Keratinocyte (primary cell): ENCODE data around the gene PDE4A.
A peak's percentile ranks its signal among the peaks of the same experiment; 100 is the strongest.

ENCODE experiments used
- EZH2 ChIP-seq: IDR thresholded peaks from one replicate; pipeline ENCODE4 v1.6.1; 2012; ENCODE audit warnings: inconsistent platforms, mild to moderate bottlenecking, low read length, moderate library complexity
- TF ChIP-seq, protein P1 (sequence below), 3 experiments: IDR thresholded peaks in 1 of 3; conservative IDR thresholded peaks in 1 of 3; optimal IDR thresholded peaks in 1 of 3; 2 replicates in 2 of 3; 3 replicates in 1 of 3; pipeline versions ENCODE3 to v1.5.1; 2011; ENCODE audit warnings: low read length in 3 of 3, mild to moderate bottlenecking in 3 of 3, moderate library complexity in 2 of 3, control low read depth in 1 of 3, inconsistent platforms in 1 of 3; ENCODE audit not compliant: insufficient read depth in 2 of 3; ENCODE audit errors: extremely low read depth in 1 of 3

DNA sequence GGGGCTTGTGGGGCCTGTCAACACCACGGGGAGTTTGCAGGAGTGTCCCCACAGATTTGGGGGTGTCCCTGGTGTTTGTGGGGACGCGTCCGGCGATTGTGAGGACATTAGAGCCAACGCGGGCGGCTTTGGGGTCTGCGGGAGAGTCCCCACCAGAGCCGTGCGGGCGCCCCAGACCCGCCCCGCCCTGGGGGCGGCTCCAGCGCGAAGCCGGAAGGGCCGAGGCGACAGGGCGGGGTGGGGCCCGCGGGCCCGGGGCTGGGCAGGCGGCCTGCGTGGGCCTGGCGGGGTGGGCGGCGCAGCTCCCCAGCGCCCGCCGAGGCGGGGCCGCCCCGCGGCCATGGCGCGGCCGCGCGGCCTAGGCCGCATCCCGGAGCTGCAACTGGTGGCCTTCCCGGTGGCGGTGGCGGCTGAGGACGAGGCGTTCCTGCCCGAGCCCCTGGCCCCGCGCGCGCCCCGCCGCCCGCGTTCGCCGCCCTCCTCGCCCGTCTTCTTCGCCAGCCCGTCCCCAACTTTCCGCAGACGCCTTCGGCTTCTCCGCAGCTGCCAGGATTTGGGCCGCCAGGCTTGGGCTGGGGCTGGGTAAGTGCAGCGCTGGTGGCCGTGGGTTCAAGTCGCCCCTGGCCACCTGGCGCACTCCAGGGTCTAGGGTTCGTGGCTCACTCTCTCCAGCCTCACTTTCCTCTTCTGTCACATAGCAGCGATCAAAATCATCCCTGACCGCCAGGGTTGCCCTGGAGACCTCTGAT lies 10.3 kb downstream of the PDE4A start:
- TF ChIP-seq, protein P1, sequence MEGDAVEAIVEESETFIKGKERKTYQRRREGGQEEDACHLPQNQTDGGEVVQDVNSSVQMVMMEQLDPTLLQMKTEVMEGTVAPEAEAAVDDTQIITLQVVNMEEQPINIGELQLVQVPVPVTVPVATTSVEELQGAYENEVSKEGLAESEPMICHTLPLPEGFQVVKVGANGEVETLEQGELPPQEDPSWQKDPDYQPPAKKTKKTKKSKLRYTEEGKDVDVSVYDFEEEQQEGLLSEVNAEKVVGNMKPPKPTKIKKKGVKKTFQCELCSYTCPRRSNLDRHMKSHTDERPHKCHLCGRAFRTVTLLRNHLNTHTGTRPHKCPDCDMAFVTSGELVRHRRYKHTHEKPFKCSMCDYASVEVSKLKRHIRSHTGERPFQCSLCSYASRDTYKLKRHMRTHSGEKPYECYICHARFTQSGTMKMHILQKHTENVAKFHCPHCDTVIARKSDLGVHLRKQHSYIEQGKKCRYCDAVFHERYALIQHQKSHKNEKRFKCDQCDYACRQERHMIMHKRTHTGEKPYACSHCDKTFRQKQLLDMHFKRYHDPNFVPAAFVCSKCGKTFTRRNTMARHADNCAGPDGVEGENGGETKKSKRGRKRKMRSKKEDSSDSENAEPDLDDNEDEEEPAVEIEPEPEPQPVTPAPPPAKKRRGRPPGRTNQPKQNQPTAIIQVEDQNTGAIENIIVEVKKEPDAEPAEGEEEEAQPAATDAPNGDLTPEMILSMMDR (optimal IDR thresholded peaks at IDR 0.05 in 1 of 3, IDR thresholded peaks at IDR 0.05 in 1 of 3, conservative IDR thresholded peaks at IDR 0.05 in 1 of 3; ENCODE audit: extremely low read depth in 1 of 3, insufficient read depth in 2 of 3, low read length in 3 of 3), result no peak
- peak; percentile 58 for TF ChIP-seq EZH2
